IgD-negative memory B cell (primary cell): ENCODE measurements around the gene CLN6. TPM values are rescaled to one million over a fixed set of nuclear protein-coding genes. Genes with fewer than 3 reads are reported as not detected.
"Not testable (repeated sequence)": the region's sequence is repeated elsewhere in the genome, so short reads cannot be mapped to it uniquely, and the experiment has no call there.

Experiments
- H3K27ac Mint-ChIP-seq, 3 donors: one replicate each; pipeline ENCODE4 v1.8.0; 2020 to 2022; ENCODE audit warnings: mild to moderate bottlenecking in 3 of 3, mixed read lengths in 3 of 3, moderate library complexity in 1 of 3
- H3K27me3 Mint-ChIP-seq: one replicate; pipeline ENCODE4 v1.8.0; 2021; ENCODE audit warnings: mixed read lengths
- H3K36me3 Mint-ChIP-seq: one replicate; pipeline ENCODE4 v1.8.0; 2020; ENCODE audit warnings: mild to moderate bottlenecking, mixed read lengths
- H3K4me1 Mint-ChIP-seq, 3 donors: one replicate each; pipeline ENCODE4 v1.8.0; 2020 to 2022; ENCODE audit warnings: mixed read lengths in 3 of 3, mild to moderate bottlenecking in 1 of 3
- H3K4me3 Mint-ChIP-seq, 4 donors: one replicate each; pipeline ENCODE4 v1.8.0; 2020 to 2022; ENCODE audit warnings: mild to moderate bottlenecking in 4 of 4, mixed read lengths in 4 of 4, moderate library complexity in 3 of 4
- H3K9me3 Mint-ChIP-seq, 3 donors: one replicate each; pipeline ENCODE4 v1.8.0; 2020 to 2021; ENCODE audit warnings: mixed read lengths in 3 of 3, mild to moderate bottlenecking in 1 of 3
- polyA plus RNA-seq: library from polyadenylated mRNA; unstranded; fragments of 300-500 nt; fragmentation: Illumina TruSeq; gene quantifications from one replicate; pipeline ENCODE4 v1.2.3, GENCODE V29; 2021

CLN6 gene
- polyA plus RNA-seq, 1 donor from 2014 or later = 3.8 TPM

GRCh38 chr15:68234060-68234459 is 4.5 kb upstream of the CLN6 start:
- Mint-ChIP-seq H3K4me3 (peak overlapping the region in 1 of 4 donors; percentile 51), H3K27ac (no peak overlapping the region), H3K27me3 (peaks cover 4% of the 10 kb centered on the region), H3K9me3 (peaks cover 0 to 2% (median 0%) of the 10 kb centered on the region in 3 donors), H3K36me3 (peaks cover 1% of the 10 kb centered on the region), H3K4me1 (peaks cover 5 to 12% (median 9%) of the 10 kb centered on the region in 3 donors)

GRCh38 chr15:68232937-68233336 is 3.4 kb upstream of the CLN6 start:
- Mint-ChIP-seq H3K4me3 (peak overlapping the region in 1 of 4 donors; percentile 51), H3K4me1 (peaks cover 12 to 21% (median 13%) of the 10 kb centered on the region in 3 donors), H3K27ac (no peak overlapping the region), H3K9me3 (no peaks in the 10 kb centered on the region), H3K27me3 (peaks cover 4% of the 10 kb centered on the region), H3K36me3 (no peaks in the 10 kb centered on the region)

- Mint-ChIP-seq H3K27me3 (peaks cover 4% of the 10 kb centered on the region), H3K27ac (no peak overlapping the region), H3K36me3 (no peaks in the 10 kb centered on the region), H3K4me3 (peak overlapping the region in 1 of 4 donors; percentile 68), H3K4me1 (peaks cover 12 to 24% (median 15%) of the 10 kb centered on the region in 3 donors), H3K9me3 (no peaks in the 10 kb centered on the region)
Observed at GRCh38 chr15:68232449-68232848, 2.9 kb upstream of the CLN6 start.

- Mint-ChIP-seq H3K36me3 (no peaks in the 10 kb centered on the region), H3K4me1 (peaks cover 12 to 24% (median 19%) of the 10 kb centered on the region in 3 donors), H3K4me3 (peak overlapping the region in 3 of 4 donors; percentile 61 to 77 (median 65)), H3K27ac (peak overlapping the region in 1 of 3 donors; percentile 4), H3K27me3 (peaks cover 4% of the 10 kb centered on the region), H3K9me3 (no peaks in the 10 kb centered on the region)
Observed at GRCh38 chr15:68231102-68231818, 1.7 kb upstream of the CLN6 start.

- Mint-ChIP-seq H3K4me3 (peak overlapping the region; percentile 77 to 100 (median 95)), H3K36me3 (no peaks in the 10 kb centered on the region), H3K9me3 (no peaks in the 10 kb centered on the region), H3K27me3 (peaks cover 4% of the 10 kb centered on the region), H3K27ac (peak overlapping the region; percentile 62 to 97 (median 81)), H3K4me1 (peaks cover 12 to 24% (median 19%) of the 10 kb centered on the region in 3 donors)
Observed at GRCh38 chr15:68230157-68231100, 901 bp upstream of the CLN6 start.

GRCh38 chr15:68228971-68229385 is 550 bp downstream of the CLN6 start:
- Mint-ChIP-seq H3K4me3 (peak overlapping the region; percentile 81 to 95 (median 88)), H3K9me3 (no peaks in the 10 kb centered on the region), H3K36me3 (no peaks in the 10 kb centered on the region), H3K27me3 (no peaks in the 10 kb centered on the region), H3K27ac (peak overlapping the region; percentile 69 to 83 (median 83)), H3K4me1 (peaks cover 21 to 32% (median 25%) of the 10 kb centered on the region in 3 donors)

- H3K4me1 Mint-ChIP-seq = peaks cover 21 to 32% (median 25%) of the 10 kb centered on the region in 3 donors
- H3K27me3 Mint-ChIP-seq = no peaks in the 10 kb centered on the region
Observed at GRCh38 chr15:68228143-68228970, 1.2 kb downstream of the CLN6 start.

GRCh38 chr15:68227643-68228142 is 1.8 kb downstream of the CLN6 start:
- H3K4me3 Mint-ChIP-seq = peak overlapping the region; percentile 81 to 95 (median 88)
- no peaks in the 10 kb centered on the region for H3K9me3 Mint-ChIP-seq
- no peaks in the 10 kb centered on the region for H3K27me3 Mint-ChIP-seq
- no peaks in the 10 kb centered on the region for H3K36me3 Mint-ChIP-seq
- H3K4me1 Mint-ChIP-seq = peaks cover 21 to 30% (median 25%) of the 10 kb centered on the region in 3 donors
- H3K27ac Mint-ChIP-seq = peak overlapping the region in 2 of 3 donors; percentile 48 to 83

More at GRCh38 chr15:68228143-68228970, 1.2 kb downstream of the CLN6 start:
- Mint-ChIP-seq H3K9me3 (no peaks in the 10 kb centered on the region), H3K27ac (peak overlapping the region; percentile 69 to 83 (median 83)), H3K36me3 (no peaks in the 10 kb centered on the region), H3K4me3 (peak overlapping the region; percentile 81 to 95 (median 88))

GRCh38 chr15:68225442-68225841 is 4.1 kb downstream of the CLN6 start:
- H3K36me3 Mint-ChIP-seq, H3K27me3 Mint-ChIP-seq, H3K9me3 Mint-ChIP-seq: not testable (repeated sequence)
- Mint-ChIP-seq H3K27ac (peak overlapping the region in 2 of 3 donors; percentile 46 to 48), H3K4me1 (peaks cover 21 to 25% (median 25%) of the 10 kb centered on the region in 3 donors), H3K4me3 (peak overlapping the region in 2 of 4 donors; percentile 4 to 44)

GRCh38 chr15:68224546-68225250 is 4.8 kb downstream of the CLN6 start:
- Mint-ChIP-seq H3K4me3 (peak overlapping the region in 2 of 4 donors; percentile 38 to 44), H3K4me1 (peaks cover 17 to 20% (median 20%) of the 10 kb centered on the region in 3 donors), H3K27ac (peak overlapping the region; percentile 46 to 78 (median 48)), H3K9me3 (no peaks in the 10 kb centered on the region), H3K36me3 (peaks cover 2% of the 10 kb centered on the region), H3K27me3 (no peaks in the 10 kb centered on the region)

- peaks cover 17 to 20% (median 20%) of the 10 kb centered on the region in 3 donors for H3K4me1 Mint-ChIP-seq
- H3K9me3 Mint-ChIP-seq = no peaks in the 10 kb centered on the region
- no peak overlapping the region for H3K4me3 Mint-ChIP-seq
- H3K27ac Mint-ChIP-seq = no peak overlapping the region
- no peaks in the 10 kb centered on the region for H3K27me3 Mint-ChIP-seq
- H3K36me3 Mint-ChIP-seq = peaks cover 2% of the 10 kb centered on the region
Observed at GRCh38 chr15:68224108-68224507, 5.4 kb downstream of the CLN6 start.

- H3K36me3 Mint-ChIP-seq = peaks cover 2% of the 10 kb centered on the region
- no peaks in the 10 kb centered on the region for H3K27me3 Mint-ChIP-seq
- H3K9me3 Mint-ChIP-seq = no peaks in the 10 kb centered on the region
- H3K4me3 Mint-ChIP-seq = peak overlapping the region in 3 of 4 donors; percentile 28 to 61 (median 61)
- no peak overlapping the region for H3K27ac Mint-ChIP-seq
- H3K4me1 Mint-ChIP-seq = peaks cover 10 to 15% (median 13%) of the 10 kb centered on the region in 3 donors
Observed at GRCh38 chr15:68223171-68223570, 6.4 kb downstream of the CLN6 start.

- H3K4me1 Mint-ChIP-seq = peaks cover 10 to 13% (median 10%) of the 10 kb centered on the region in 3 donors
- H3K9me3 Mint-ChIP-seq, H3K4me3 Mint-ChIP-seq, H3K27ac Mint-ChIP-seq, H3K27me3 Mint-ChIP-seq, H3K36me3 Mint-ChIP-seq: not testable (repeated sequence)
Observed at GRCh38 chr15:68222432-68222743, 7.1 kb downstream of the CLN6 start.
